Suprapubic skin (tissue), 4 donors: ENCODE data around the gene TXNL4A. TPM values are rescaled to one million over a fixed set of nuclear protein-coding genes. Genes with fewer than 3 reads are reported as not detected.
A peak's percentile ranks its signal among the peaks of the same experiment; 100 is the strongest.

Experiments used
- DNase-seq, 2 donors: peaks; one replicate each; pipeline ENCODE4 v3.0.0-alpha.2; 2019; ENCODE audit warnings: low spot score in 2 of 2
- H3K27ac ChIP-seq: fragments of 200-600 bp; sonication (generic); one replicate; pipeline ENCODE4 v1.5.1; 2019
- H3K27me3 ChIP-seq: fragments of 200-600 bp; sonication (generic); one replicate; pipeline ENCODE4 v1.5.1; 2019
- H3K36me3 ChIP-seq: fragments of 200-600 bp; sonication (generic); one replicate; pipeline ENCODE4 v1.5.1; 2019
- H3K4me1 ChIP-seq: fragments of 200-600 bp; sonication (generic); one replicate; pipeline ENCODE4 v1.5.1; 2019
- H3K4me3 ChIP-seq: fragments of 200-600 bp; sonication (generic); one replicate; pipeline ENCODE4 v1.5.1; 2019; ENCODE audit warnings: mild to moderate bottlenecking
- H3K9me3 ChIP-seq: fragments of 200-600 bp; sonication (generic); one replicate; pipeline ENCODE4 v1.5.1; 2019
- CTCF ChIP-seq, 2 donors: fragments of 200-600 bp in 1 of 2; fragments of 450-650 bp in 1 of 2; sonication (generic) in 1 of 2; IDR thresholded peaks; one replicate each; pipeline ENCODE4 v1.5.1; 2016 to 2019; ENCODE audit warnings: antibody characterized with exemption in 2 of 2, mild to moderate bottlenecking in 1 of 2, moderate library complexity in 1 of 2
- EP300 ChIP-seq: sonication (generic); formaldehyde crosslinking; IDR thresholded peaks from one replicate; pipeline ENCODE4 v1.6.1; 2017; ENCODE audit warnings: antibody characterized with exemption
- POLR2A ChIP-seq, 2 donors: fragments of 450-650 bp; IDR thresholded peaks; one replicate each; pipeline ENCODE4 v1.6.1; 2017; ENCODE audit warnings: antibody characterized with exemption in 2 of 2, mild to moderate bottlenecking in 2 of 2, moderate library complexity in 2 of 2
- POLR2AphosphoS5 ChIP-seq, 3 donors: sonication (generic); formaldehyde crosslinking; IDR thresholded peaks; one replicate each; pipeline ENCODE4 v1.6.1; 2017; ENCODE audit warnings: antibody characterized with exemption in 3 of 3
- WGBS: methylation state at CpG from one replicate; pipeline ENCODE4 v1.1.5; 2018; 5-methylcytosine and 5-hydroxymethylcytosine counted together
- total RNA-seq, 4 donors: library from RNA; depleted of rRNA; stranded (reverse); fragments of >200 nt; gene quantifications; one replicate each; pipeline ENCODE4 v1.1.0, GENCODE V29; 2016

The TXNL4A gene
- total RNA-seq, 4 donors from 2014 or later, result 20.6 to 35.0 (median 24.6) TPM

DNA sequence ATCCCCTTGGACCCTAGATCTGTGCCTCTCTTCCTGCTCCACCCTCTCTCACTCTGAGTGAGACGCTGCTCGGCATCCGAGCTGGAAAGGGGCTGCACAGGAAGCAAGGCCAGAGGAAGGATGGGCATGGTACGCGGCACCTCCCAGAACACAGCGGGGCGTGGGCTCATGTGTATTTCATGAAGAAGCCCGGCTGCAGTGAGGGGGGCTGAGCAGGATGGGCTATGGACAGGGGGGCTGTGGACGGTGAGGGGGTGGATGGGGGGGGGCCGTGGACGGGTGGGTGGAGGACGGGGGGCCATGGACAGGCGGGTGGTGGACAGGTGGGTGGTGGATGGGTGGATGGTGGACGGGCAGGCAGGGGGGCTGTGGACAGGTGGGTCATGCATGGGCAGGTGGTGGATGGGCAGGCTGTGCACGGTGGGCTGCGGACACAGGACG, 65.4 kb downstream of the TXNL4A start:
- H3K36me3 ChIP-seq, result peaks cover 57% of the 10 kb centered on the region
- WGBS, result 88% methylated on average over 17 of the region's 17 CpGs
- H3K27me3 ChIP-seq, result no peaks in the 10 kb centered on the region
- peak; percentile 50 to 71 for DNase-seq
- H3K27ac ChIP-seq, result no peak overlapping the region
- H3K4me3 ChIP-seq, result no peak overlapping the region
- peaks cover 2% of the 10 kb centered on the region for H3K9me3 ChIP-seq
- no peaks in the 10 kb centered on the region for H3K4me1 ChIP-seq
- no peak for TF ChIP-seq CTCF (IDR thresholded peaks at IDR 0.05)
- TF ChIP-seq POLR2AphosphoS5 (IDR thresholded peaks at IDR 0.05), result no peak
- TF ChIP-seq EP300, result no peak

DNA sequence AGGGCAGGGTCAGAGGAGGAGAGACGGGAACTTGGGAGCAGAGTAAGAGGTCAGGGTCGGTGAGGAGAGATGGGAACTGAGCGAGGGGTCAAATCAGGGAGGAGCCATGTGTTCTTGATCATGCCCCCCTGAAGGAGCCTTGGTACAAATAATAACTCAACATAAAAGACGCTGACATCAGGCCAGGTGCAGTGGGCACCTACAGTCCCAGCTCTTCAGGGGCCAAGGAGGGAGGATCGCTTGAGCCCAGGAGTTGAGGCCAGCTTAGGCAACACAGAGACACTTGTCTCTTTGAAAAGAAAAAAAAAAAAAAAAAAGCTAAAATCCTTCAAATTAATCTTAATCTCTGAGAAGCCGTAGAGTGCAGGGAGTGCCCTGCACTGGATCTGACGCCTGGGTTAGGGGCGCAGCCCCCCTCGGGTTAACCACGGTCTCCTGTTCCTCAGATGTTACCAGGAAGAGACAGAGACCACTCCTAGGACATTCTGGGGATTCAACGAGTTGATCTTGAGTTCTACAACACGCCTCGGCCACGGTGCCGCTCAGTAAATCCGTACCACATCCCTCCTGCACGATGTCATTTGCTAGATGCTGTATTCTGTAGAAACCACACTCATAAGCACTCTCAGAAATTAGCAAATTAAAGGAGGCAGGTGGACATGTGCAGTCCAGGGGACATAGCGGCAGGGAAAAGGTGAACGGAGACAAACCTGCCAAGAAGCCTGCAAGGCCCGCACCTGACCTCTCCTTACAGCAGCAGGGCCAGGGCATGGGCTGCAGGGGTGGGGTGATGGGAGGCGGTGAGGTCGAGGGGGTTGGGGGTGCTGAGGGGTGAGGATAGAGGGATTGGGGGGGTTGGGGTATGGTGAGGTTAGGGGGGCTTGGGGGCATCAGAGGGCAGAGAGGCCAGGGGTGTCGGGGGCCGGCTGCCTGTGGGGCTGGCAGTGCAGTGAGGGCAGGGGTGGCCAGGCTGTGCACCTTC, 66.1 kb downstream of the TXNL4A start:
- Histone ChIP-seq H3K9me3 (no peaks in the 10 kb centered on the region), H3K27me3 (no peaks in the 10 kb centered on the region), H3K36me3 (peaks cover 58% of the 10 kb centered on the region), H3K27ac (no peak overlapping the region), H3K4me3 (no peak overlapping the region), H3K4me1 (no peaks in the 10 kb centered on the region)
- peak; percentile 33 to 43 for DNase-seq
- no peak for TF ChIP-seq EP300
- no peak for TF ChIP-seq CTCF (IDR thresholded peaks at IDR 0.05)
- TF ChIP-seq POLR2A (IDR thresholded peaks at IDR 0.05), result no peak
- TF ChIP-seq POLR2AphosphoS5 (IDR thresholded peaks at IDR 0.05), result no peak
- WGBS, result 93% methylated on average over 24 of the region's 24 CpGs

Other genes starting within 250 kb of the TXNL4A start
- not detected for gene KCNG2, start 190.6 kb downstream of the TXNL4A start, total RNA-seq
- 10 to 100 TPM; 53.4 to 84.7 (median 79.3) TPM for gene SLC66A2, start 36.9 kb downstream of the TXNL4A start, total RNA-seq
- gene HSBP1L1, start 23.9 kb downstream of the TXNL4A start, total RNA-seq, result 10 to 100 TPM; 25.0 to 45.7 (median 41.5) TPM
- 10 to 100 TPM; 40.5 to 66.1 (median 47.8) TPM for gene RBFA, start 45.9 kb upstream of the TXNL4A start, total RNA-seq
- 10 to 100 TPM; 24.7 to 39.3 (median 32.7) TPM for gene ADNP2, start 120.7 kb upstream of the TXNL4A start, total RNA-seq